ENCODE results near the gene TBC1D12.
"Not testable (repeated sequence)": the region's sequence is repeated elsewhere in the genome, so short reads cannot be mapped to it uniquely, and the experiment has no call there.

Gene TBC1D12

GRCh38 chr10:94545391-94546048, 143.2 kb downstream of the TBC1D12 start, which contains the start of gene HELLS:
HELLS (plus strand) TSS chr10:94545788; CDS start chr10:94545922, 134 bp downstream.
- DNase-seq (ENCODE audit: low read depth in 2 of 2), result peak; percentile 26 to 43

- DNase-seq (ENCODE audit: low read depth in 2 of 2), result no peak
These were observed 143.9 kb downstream of the TBC1D12 start for GRCh38 chr10:94546049-94546900.

- DNase-seq (ENCODE audit: low read depth in 2 of 2), result no peak
These were observed 144.5 kb downstream of the TBC1D12 start for GRCh38 chr10:94546901-94547185.

- no peak for DNase-seq (ENCODE audit: low read depth in 2 of 2)
These were observed 146.9 kb downstream of the TBC1D12 start for GRCh38 chr10:94549221-94549620.

GRCh38 chr10:94567714-94568307, 165.5 kb downstream of the TBC1D12 start:
- not testable (repeated sequence) for DNase-seq (ENCODE audit: low read depth in 2 of 2)

GRCh38 chr10:94571081-94571480, 168.7 kb downstream of the TBC1D12 start:
- no peak for DNase-seq (ENCODE audit: low read depth in 2 of 2)

- DNase-seq (ENCODE audit: low read depth in 2 of 2), result no peak
These were observed 169.2 kb downstream of the TBC1D12 start for GRCh38 chr10:94571528-94571927.

- DNase-seq (ENCODE audit: low read depth in 2 of 2), result no peak
These were observed 176.4 kb downstream of the TBC1D12 start for GRCh38 chr10:94578790-94579189.

GRCh38 chr10:94583124-94583523, 180.8 kb downstream of the TBC1D12 start:
- no peak for DNase-seq (ENCODE audit: low read depth in 2 of 2)
